Measurements from ENCODE around the gene ZNF543.

DNA sequence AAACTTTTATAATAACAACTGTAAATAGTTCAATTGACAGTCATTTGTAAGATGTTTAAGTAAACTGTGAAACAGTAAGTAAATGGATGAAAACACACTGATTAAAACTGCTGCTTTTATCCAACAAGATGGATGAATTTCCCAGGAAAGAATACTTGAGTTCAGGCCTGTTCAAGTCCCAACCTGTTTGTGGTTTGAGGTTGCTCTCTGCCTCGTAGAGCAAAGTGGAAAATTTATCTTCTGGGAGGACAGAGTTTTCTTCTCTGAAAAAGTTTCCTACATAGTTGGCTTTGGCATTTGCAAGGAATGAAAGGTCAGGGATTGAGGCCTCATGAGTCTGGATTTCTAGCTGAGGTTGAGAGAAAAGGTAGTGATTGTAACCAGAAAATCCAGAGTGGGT lies 15.2 kb upstream of the ZNF543 start:
- TF ChIP-seq, protein P1, sequence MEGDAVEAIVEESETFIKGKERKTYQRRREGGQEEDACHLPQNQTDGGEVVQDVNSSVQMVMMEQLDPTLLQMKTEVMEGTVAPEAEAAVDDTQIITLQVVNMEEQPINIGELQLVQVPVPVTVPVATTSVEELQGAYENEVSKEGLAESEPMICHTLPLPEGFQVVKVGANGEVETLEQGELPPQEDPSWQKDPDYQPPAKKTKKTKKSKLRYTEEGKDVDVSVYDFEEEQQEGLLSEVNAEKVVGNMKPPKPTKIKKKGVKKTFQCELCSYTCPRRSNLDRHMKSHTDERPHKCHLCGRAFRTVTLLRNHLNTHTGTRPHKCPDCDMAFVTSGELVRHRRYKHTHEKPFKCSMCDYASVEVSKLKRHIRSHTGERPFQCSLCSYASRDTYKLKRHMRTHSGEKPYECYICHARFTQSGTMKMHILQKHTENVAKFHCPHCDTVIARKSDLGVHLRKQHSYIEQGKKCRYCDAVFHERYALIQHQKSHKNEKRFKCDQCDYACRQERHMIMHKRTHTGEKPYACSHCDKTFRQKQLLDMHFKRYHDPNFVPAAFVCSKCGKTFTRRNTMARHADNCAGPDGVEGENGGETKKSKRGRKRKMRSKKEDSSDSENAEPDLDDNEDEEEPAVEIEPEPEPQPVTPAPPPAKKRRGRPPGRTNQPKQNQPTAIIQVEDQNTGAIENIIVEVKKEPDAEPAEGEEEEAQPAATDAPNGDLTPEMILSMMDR (IDR thresholded peaks at IDR 0.05) = no peak
- TF ChIP-seq RXRA (IDR thresholded peaks at IDR 0.05; ENCODE audit: borderline replicate concordance, low read depth) = no peak
- TF ChIP-seq GATA2 (CRISPR knock-in tag; IDR thresholded peaks at IDR 0.05) = no peak
- TF ChIP-seq, protein P2, sequence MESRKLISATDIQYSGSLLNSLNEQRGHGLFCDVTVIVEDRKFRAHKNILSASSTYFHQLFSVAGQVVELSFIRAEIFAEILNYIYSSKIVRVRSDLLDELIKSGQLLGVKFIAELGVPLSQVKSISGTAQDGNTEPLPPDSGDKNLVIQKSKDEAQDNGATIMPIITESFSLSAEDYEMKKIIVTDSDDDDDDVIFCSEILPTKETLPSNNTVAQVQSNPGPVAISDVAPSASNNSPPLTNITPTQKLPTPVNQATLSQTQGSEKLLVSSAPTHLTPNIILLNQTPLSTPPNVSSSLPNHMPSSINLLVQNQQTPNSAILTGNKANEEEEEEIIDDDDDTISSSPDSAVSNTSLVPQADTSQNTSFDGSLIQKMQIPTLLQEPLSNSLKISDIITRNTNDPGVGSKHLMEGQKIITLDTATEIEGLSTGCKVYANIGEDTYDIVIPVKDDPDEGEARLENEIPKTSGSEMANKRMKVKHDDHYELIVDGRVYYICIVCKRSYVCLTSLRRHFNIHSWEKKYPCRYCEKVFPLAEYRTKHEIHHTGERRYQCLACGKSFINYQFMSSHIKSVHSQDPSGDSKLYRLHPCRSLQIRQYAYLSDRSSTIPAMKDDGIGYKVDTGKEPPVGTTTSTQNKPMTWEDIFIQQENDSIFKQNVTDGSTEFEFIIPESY (IDR thresholded peaks at IDR 0.05; ENCODE audit: borderline replicate concordance, low read depth) = no peak

Data from SK-N-SH (cell line).